Neural progenitor cell (in vitro differentiated cells): ENCODE measurements around the gene DTYMK. TPM values are rescaled to one million over a fixed set of nuclear protein-coding genes. Genes with fewer than 3 reads are reported as not detected.

Experiments
- DNase-seq: peaks from one replicate; pipeline ENCODE4 v3.0.0-alpha.2; 2016; ENCODE audit warnings: low spot score
- H2AFZ ChIP-seq: fragments of 200-600 bp; sonication (generic); replicated peaks from 2 replicates; pipeline ENCODE4 v1.6.1; 2016; ENCODE audit warnings: antibody characterized with exemption
- H3F3A ChIP-seq: fragments of 200-600 bp; sonication (generic); 2 replicates; pipeline ENCODE4 v1.6.1; 2016; ENCODE audit warnings: antibody characterized with exemption, low read depth
- H3K27ac ChIP-seq: fragments of 200-600 bp; sonication (generic); 2 replicates; pipeline ENCODE4 v1.5.1; 2016; ENCODE audit warnings: mild to moderate bottlenecking
- H3K27me3 ChIP-seq: fragments of 200-600 bp; sonication (generic); 2 replicates; pipeline ENCODE4 v1.6.1; 2016; ENCODE audit warnings: mild to moderate bottlenecking, moderate library complexity
- H3K36me3 ChIP-seq: fragments of 200-600 bp; sonication (generic); 2 replicates; pipeline ENCODE4 v1.5.1; 2016
- H3K4me1 ChIP-seq: fragments of 200-600 bp; sonication (generic); 2 replicates; pipeline ENCODE4 v1.6.1; 2016; ENCODE audit warnings: mixed run types
- H3K4me2 ChIP-seq: fragments of 200-600 bp; sonication (generic); 2 replicates; pipeline ENCODE4 v1.6.1; 2016
- H3K4me3 ChIP-seq: fragments of 200-600 bp; sonication (generic); 2 replicates; pipeline ENCODE4 v1.5.1; 2016
- H3K79me2 ChIP-seq: fragments of 200-600 bp; sonication (generic); 2 replicates; pipeline ENCODE4 v1.6.1; 2016; ENCODE audit warnings: low read depth
- H3K9ac ChIP-seq: fragments of 200-600 bp; sonication (generic); 2 replicates; pipeline ENCODE4 v1.6.1; 2016
- H3K9me3 ChIP-seq: fragments of 200-600 bp; sonication (generic); 2 replicates; pipeline ENCODE4 v1.5.1; 2016; ENCODE audit warnings: low read depth
- H4K20me1 ChIP-seq: fragments of 200-600 bp; sonication (generic); 2 replicates; pipeline ENCODE4 v1.6.1; 2016; ENCODE audit warnings: low read depth
- H3K27ac Mint-ChIP-seq: 3 replicates; pipeline ENCODE4 v1.8.0; 2021; ENCODE audit warnings: mixed read lengths
- H3K27me3 Mint-ChIP-seq: 2 replicates; pipeline ENCODE4 v1.8.0; 2022; ENCODE audit warnings: low read depth, mild to moderate bottlenecking, inconsistent platforms, moderate library complexity, mixed read lengths; ENCODE audit not compliant: insufficient read depth
- H3K36me3 Mint-ChIP-seq: 3 replicates; pipeline ENCODE4 v1.8.0; 2021; ENCODE audit warnings: mixed read lengths
- H3K4me1 Mint-ChIP-seq: 3 replicates; pipeline ENCODE4 v1.8.0; 2021; ENCODE audit warnings: mixed read lengths
- H3K4me3 Mint-ChIP-seq: 3 replicates; pipeline ENCODE4 v1.8.0; 2021; ENCODE audit warnings: mild to moderate bottlenecking, moderate library complexity, mixed read lengths
- H3K9me3 Mint-ChIP-seq: 3 replicates; pipeline ENCODE4 v1.8.0; 2020; ENCODE audit warnings: mixed read lengths
- CTCF ChIP-seq: fragments of 200-600 bp; sonication (generic); IDR thresholded peaks from 2 replicates; pipeline ENCODE4 v1.5.1; 2017; ENCODE audit warnings: antibody characterized with exemption, mild to moderate bottlenecking
- EZH2 ChIP-seq: fragments of 200-600 bp; sonication (generic); IDR thresholded peaks from 2 replicates; pipeline ENCODE4 v1.6.1; 2017; ENCODE audit warnings: antibody characterized with exemption, mild to moderate bottlenecking, moderate library complexity
- EZH2phosphoT487 ChIP-seq: fragments of 200-600 bp; sonication (generic); IDR thresholded peaks from 2 replicates; pipeline ENCODE4 v1.6.1; 2017; ENCODE audit warnings: antibody characterized with exemption
- total RNA-seq: library from RNA; depleted of rRNA; stranded (reverse); fragments of >200 nt; gene quantifications from 2 replicates; pipeline ENCODE4 v1.2.3, GENCODE V29; 2015; ENCODE audit warnings: low replicate concordance

DTYMK gene
- total RNA-seq, 1 donor from 2014 or later, result 43.4 TPM

GRCh38 chr2:241641631-241642030 lies 45.0 kb downstream of the DTYMK start:
- Mint-ChIP-seq H3K27ac (no peak overlapping the region), H3K9me3 (no peaks in the 10 kb centered on the region), H3K4me1 (peaks cover 19% of the 10 kb centered on the region), H3K27me3 (peaks cover 2% of the 10 kb centered on the region), H3K4me3 (no peak overlapping the region), H3K36me3 (peaks cover 14% of the 10 kb centered on the region)
- Histone ChIP-seq H3K9ac (no peak overlapping the region), H3K4me1 (peaks cover 12% of the 10 kb centered on the region), H4K20me1 (peaks cover 79% of the 10 kb centered on the region), H3K27me3 (no peaks in the 10 kb centered on the region), H3K36me3 (no peaks in the 10 kb centered on the region), H2AFZ (no peak overlapping the region), H3K9me3 (no peaks in the 10 kb centered on the region), H3F3A (peaks cover 4% of the 10 kb centered on the region), H3K4me2 (no peak overlapping the region), H3K27ac (no peak overlapping the region), H3K4me3 (no peak overlapping the region), H3K79me2 (peaks cover 89% of the 10 kb centered on the region)
- no peak for DNase-seq
- TF ChIP-seq CTCF, result no peak
- TF ChIP-seq EZH2, result no peak
- TF ChIP-seq EZH2phosphoT487, result no peak

GRCh38 chr2:241640165-241640795 lies 46.3 kb downstream of the DTYMK start:
- Histone ChIP-seq H3K4me3 (no peak overlapping the region), H3K79me2 (peaks cover 87% of the 10 kb centered on the region), H3K9me3 (no peaks in the 10 kb centered on the region), H3K9ac (no peak overlapping the region), H3K36me3 (no peaks in the 10 kb centered on the region), H3K4me2 (no peak overlapping the region), H3F3A (peaks cover 9% of the 10 kb centered on the region), H2AFZ (no peak overlapping the region), H3K4me1 (peaks cover 16% of the 10 kb centered on the region), H4K20me1 (peaks cover 79% of the 10 kb centered on the region), H3K27ac (no peak overlapping the region), H3K27me3 (no peaks in the 10 kb centered on the region)
- H3K27me3 Mint-ChIP-seq, result peaks cover 2% of the 10 kb centered on the region
- peaks cover 14% of the 10 kb centered on the region for H3K36me3 Mint-ChIP-seq
- no peaks in the 10 kb centered on the region for H3K9me3 Mint-ChIP-seq
- H3K4me1 Mint-ChIP-seq, result peaks cover 24% of the 10 kb centered on the region
- H3K4me3 Mint-ChIP-seq, result peak overlapping the region; percentile 10
- H3K27ac Mint-ChIP-seq, result no peak overlapping the region
- DNase-seq, result no peak
- no peak for TF ChIP-seq CTCF
- no peak for TF ChIP-seq EZH2
- no peak for TF ChIP-seq EZH2phosphoT487

GRCh38 chr2:241639385-241639784 lies 47.2 kb downstream of the DTYMK start:
- Mint-ChIP-seq H3K36me3 (peaks cover 14% of the 10 kb centered on the region), H3K4me3 (peak overlapping the region; percentile 52), H3K9me3 (no peaks in the 10 kb centered on the region), H3K27ac (no peak overlapping the region), H3K27me3 (peaks cover 2% of the 10 kb centered on the region), H3K4me1 (peaks cover 27% of the 10 kb centered on the region)
- H3K36me3 ChIP-seq, result no peaks in the 10 kb centered on the region
- H3K9ac ChIP-seq, result no peak overlapping the region
- DNase-seq, result peak; percentile 29
- peak overlapping the region; percentile 85 for H3K4me2 ChIP-seq
- H3K27ac ChIP-seq, result no peak overlapping the region
- H3K4me3 ChIP-seq, result no peak overlapping the region
- peaks cover 16% of the 10 kb centered on the region for H3K4me1 ChIP-seq
- peaks cover 9% of the 10 kb centered on the region for H3F3A ChIP-seq
- H2AFZ ChIP-seq, result no peak overlapping the region
- H3K9me3 ChIP-seq, result no peaks in the 10 kb centered on the region
- no peaks in the 10 kb centered on the region for H3K27me3 ChIP-seq
- peaks cover 81% of the 10 kb centered on the region for H4K20me1 ChIP-seq
- TF ChIP-seq EZH2, result no peak
- no peak for TF ChIP-seq EZH2phosphoT487
- no peak for TF ChIP-seq CTCF
- peaks cover 87% of the 10 kb centered on the region for H3K79me2 ChIP-seq
